MM.1S (cell line): ENCODE measurements around the gene IQGAP2.

ENCODE experiments used
- DNase-seq: peaks from one replicate; pipeline ENCODE4 v3.0.0-alpha.2; 2015
- H2AFZ ChIP-seq: fragments of 300-600 bp; sonication (generic); 2 replicates; pipeline ENCODE4 v1.6.0; 2016; ENCODE audit warnings: antibody characterized with exemption, low read length
- H3F3A ChIP-seq: fragments of 300-600 bp; sonication (generic); 2 replicates; pipeline ENCODE4 v1.6.1; 2016; ENCODE audit warnings: mild to moderate bottlenecking, antibody characterized with exemption, low read length, moderate library complexity, mixed read lengths; ENCODE audit not compliant: insufficient read depth
- H3K27ac ChIP-seq: fragments of 300-600 bp; sonication (generic); 2 replicates; pipeline ENCODE4 v1.5.1; 2016; ENCODE audit warnings: mild to moderate bottlenecking, low read length
- H3K27me3 ChIP-seq: fragments of 300-600 bp; sonication (generic); replicated peaks from 2 replicates; pipeline ENCODE4 v1.6.0; 2016; ENCODE audit warnings: low read length; ENCODE audit not compliant: insufficient read depth
- H3K36me3 ChIP-seq: fragments of 300-600 bp; sonication (generic); replicated peaks from 2 replicates; pipeline ENCODE4 v1.6.1; 2016; ENCODE audit warnings: mild to moderate bottlenecking, low read length, mixed read lengths; ENCODE audit not compliant: insufficient read depth
- H3K4me1 ChIP-seq: fragments of 300-600 bp; sonication (generic); 2 replicates; pipeline ENCODE4 v1.6.1; 2016; ENCODE audit warnings: low read length, mixed read lengths
- H3K4me2 ChIP-seq: fragments of 300-600 bp; sonication (generic); 2 replicates; pipeline ENCODE4 v1.6.0; 2016; ENCODE audit warnings: low read depth, low read length
- H3K4me3 ChIP-seq: fragments of 300-600 bp; sonication (generic); 2 replicates; pipeline ENCODE4 v1.5.1; 2016; ENCODE audit warnings: low read length, mixed read lengths
- H3K79me2 ChIP-seq: fragments of 300-600 bp; sonication (generic); 2 replicates; pipeline ENCODE4 v1.6.1; 2016; ENCODE audit warnings: mixed run types, low read length, mixed read lengths
- H3K9ac ChIP-seq: fragments of 300-600 bp; sonication (generic); 2 replicates; pipeline ENCODE4 v1.6.1; 2016; ENCODE audit warnings: low read length, mixed read lengths
- H3K9me2 ChIP-seq: fragments of 300-600 bp; sonication (generic); replicated peaks from 2 replicates; pipeline ENCODE4 v1.6.1; 2016; ENCODE audit warnings: mild to moderate bottlenecking, low read length, mixed read lengths; ENCODE audit not compliant: insufficient read depth
- H3K9me3 ChIP-seq: fragments of 300-600 bp; sonication (generic); replicated peaks from 2 replicates; pipeline ENCODE4 v1.6.1; 2016; ENCODE audit warnings: mild to moderate bottlenecking, low read length, mixed read lengths; ENCODE audit not compliant: insufficient read depth
- H4K20me1 ChIP-seq: fragments of 300-600 bp; sonication (generic); 2 replicates; pipeline ENCODE4 v1.6.1; 2016; ENCODE audit warnings: mild to moderate bottlenecking, low read length, moderate library complexity, mixed read lengths; ENCODE audit not compliant: insufficient read depth
- CTCF ChIP-seq: fragments of 300-600 bp; sonication (generic); IDR thresholded peaks from 2 replicates; pipeline ENCODE4 v1.5.1; 2016; ENCODE audit warnings: antibody characterized with exemption, low read length, mixed read lengths
- EZH2 ChIP-seq: fragments of 300-600 bp; sonication (generic); optimal IDR thresholded peaks from 2 replicates; pipeline ENCODE3; 2017; ENCODE audit warnings: low read depth, mild to moderate bottlenecking, antibody characterized with exemption, low read length, mixed read lengths
- EZH2phosphoT487 ChIP-seq: fragments of 300-600 bp; sonication (generic); IDR thresholded peaks from 2 replicates; pipeline ENCODE4 v1.6.1; 2018; ENCODE audit warnings: antibody characterized with exemption, low read length

IQGAP2 gene

DNA sequence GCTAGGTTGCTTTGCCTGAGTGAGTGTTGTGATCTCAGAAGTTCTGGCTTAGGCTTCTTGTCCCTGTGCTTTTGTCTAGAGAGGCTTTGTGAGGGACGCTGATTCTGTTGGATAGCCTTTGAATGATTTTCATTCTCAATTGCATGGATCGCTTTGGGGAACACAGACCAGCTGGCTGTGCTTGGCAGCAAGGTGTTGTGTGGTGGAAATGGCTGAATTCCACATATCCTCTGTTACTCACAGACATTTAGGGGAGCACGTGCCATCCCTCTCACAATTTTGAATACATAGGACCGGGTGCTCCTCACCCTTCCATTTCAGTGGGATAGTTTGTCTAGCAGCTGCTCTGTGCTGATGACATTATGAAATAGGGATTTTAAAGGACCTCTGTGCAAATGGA lies 76.2 kb downstream of the IQGAP2 start:
- no peaks in the 10 kb centered on the region for H3K9me3 ChIP-seq
- no peaks in the 10 kb centered on the region for H3K4me1 ChIP-seq
- no peak for DNase-seq
- H3F3A ChIP-seq: no peaks in the 10 kb centered on the region
- no peaks in the 10 kb centered on the region for H3K36me3 ChIP-seq
- TF ChIP-seq CTCF: no peak
- TF ChIP-seq EZH2: no peak
- no peak for TF ChIP-seq EZH2phosphoT487
- H3K4me3 ChIP-seq: no peak overlapping the region
- no peaks in the 10 kb centered on the region for H3K9me2 ChIP-seq
- H2AFZ ChIP-seq: no peak overlapping the region
- no peak overlapping the region for H3K4me2 ChIP-seq
- peaks cover 3% of the 10 kb centered on the region; the same call in 1 of the 2 replicates for H4K20me1 ChIP-seq
- no peak overlapping the region for H3K9ac ChIP-seq
- H3K27me3 ChIP-seq: no peaks in the 10 kb centered on the region
- no peak overlapping the region for H3K27ac ChIP-seq
- peaks cover 78% of the 10 kb centered on the region for H3K79me2 ChIP-seq

GRCh38 chr5:76479973-76480667 lies 77.0 kb downstream of the IQGAP2 start:
- H3F3A ChIP-seq: no peaks in the 10 kb centered on the region
- H3K27me3 ChIP-seq: no peaks in the 10 kb centered on the region
- no peaks in the 10 kb centered on the region for H3K36me3 ChIP-seq
- H3K4me1 ChIP-seq: no peaks in the 10 kb centered on the region
- no peak overlapping the region for H3K9ac ChIP-seq
- no peak overlapping the region for H2AFZ ChIP-seq
- DNase-seq: no peak
- H3K27ac ChIP-seq: no peak overlapping the region
- no peak overlapping the region for H3K4me3 ChIP-seq
- no peak for TF ChIP-seq CTCF
- no peak for TF ChIP-seq EZH2
- no peak for TF ChIP-seq EZH2phosphoT487
- H4K20me1 ChIP-seq: peaks cover 3% of the 10 kb centered on the region; the same call in 1 of the 2 replicates
- no peaks in the 10 kb centered on the region for H3K9me3 ChIP-seq
- H3K9me2 ChIP-seq: no peaks in the 10 kb centered on the region
- H3K4me2 ChIP-seq: no peak overlapping the region
- peaks cover 77% of the 10 kb centered on the region for H3K79me2 ChIP-seq

GRCh38 chr5:76482984-76483383 lies 79.9 kb downstream of the IQGAP2 start:
- Histone ChIP-seq H3K9ac (no peak overlapping the region), H4K20me1 (peaks cover 3% of the 10 kb centered on the region; the same call in 1 of the 2 replicates), H3K9me3 (no peaks in the 10 kb centered on the region), H3K9me2 (no peaks in the 10 kb centered on the region), H3K4me1 (no peaks in the 10 kb centered on the region), H3K27ac (no peak overlapping the region), H2AFZ (no peak overlapping the region), H3K4me3 (no peak overlapping the region), H3F3A (no peaks in the 10 kb centered on the region), H3K4me2 (no peak overlapping the region), H3K36me3 (no peaks in the 10 kb centered on the region), H3K27me3 (no peaks in the 10 kb centered on the region), H3K79me2 (peaks cover 78% of the 10 kb centered on the region)
- no peak for DNase-seq
- TF ChIP-seq EZH2 (no peak), EZH2phosphoT487 (no peak), CTCF (no peak)
